Measurements from ENCODE around the gene FIGN.
A peak's percentile ranks its signal among the peaks of the same experiment; 100 is the strongest.

FIGN gene

GRCh38 chr2:163703386-163703785, 32.4 kb downstream of the FIGN start:
- no peak for DNase-seq

- no peak for DNase-seq
These were observed 34.2 kb downstream of the FIGN start for GRCh38 chr2:163701399-163702195.

GRCh38 chr2:163698857-163699256, 37.0 kb downstream of the FIGN start:
- DNase-seq: no peak

- DNase-seq: no peak
These were observed 37.8 kb downstream of the FIGN start for GRCh38 chr2:163697846-163698637.

- no peak for DNase-seq
These were observed 38.4 kb downstream of the FIGN start for GRCh38 chr2:163697429-163697828.

GRCh38 chr2:163693484-163693883, 42.3 kb downstream of the FIGN start:
- no peak for DNase-seq

GRCh38 chr2:163692611-163693482, 43.0 kb downstream of the FIGN start:
- DNase-seq: no peak

GRCh38 chr2:163692081-163692480, 43.7 kb downstream of the FIGN start:
- DNase-seq: no peak

- DNase-seq: no peak
These were observed 44.9 kb downstream of the FIGN start for GRCh38 chr2:163690896-163691295.

GRCh38 chr2:163687217-163687616, 48.6 kb downstream of the FIGN start:
- no peak for DNase-seq

- no peak for DNase-seq
These were observed 49.5 kb downstream of the FIGN start for GRCh38 chr2:163686289-163686688.

GRCh38 chr2:163682695-163683094, 53.1 kb downstream of the FIGN start:
- no peak for DNase-seq

GRCh38 chr2:163681745-163682144, 54.1 kb downstream of the FIGN start:
- no peak for DNase-seq

GRCh38 chr2:163675388-163675787, 60.4 kb downstream of the FIGN start:
- DNase-seq: no peak

- DNase-seq: no peak
These were observed 62.3 kb downstream of the FIGN start for GRCh38 chr2:163673522-163673921.

GRCh38 chr2:163670929-163671328, 64.9 kb downstream of the FIGN start:
- DNase-seq: peak; percentile 31

GRCh38 chr2:163669506-163669905, 66.3 kb downstream of the FIGN start:
- DNase-seq: no peak

- peak; percentile 25 for DNase-seq
These were observed 68.5 kb downstream of the FIGN start for GRCh38 chr2:163667064-163667887.

GRCh38 chr2:163665817-163666216, 70.0 kb downstream of the FIGN start:
- DNase-seq: no peak

- no peak for DNase-seq
These were observed 70.8 kb downstream of the FIGN start for GRCh38 chr2:163665051-163665450.

GRCh38 chr2:163664610-163665009, 71.2 kb downstream of the FIGN start:
- DNase-seq: no peak

- DNase-seq: no peak
These were observed 73.5 kb downstream of the FIGN start for GRCh38 chr2:163662141-163662780.

All from NCI-H446 treated with DMSO at 0.1 percent for 48 hours (cell line).